SH-SY5Y (cell line): ENCODE results near the gene ISM2.

ENCODE experiments used
- GATA2 ChIP-seq: IDR thresholded peaks from 2 replicates; pipeline ENCODE4 v1.6.1; 2011; ENCODE audit warnings: mild to moderate bottlenecking, low read depth, low read length
- GATA3 ChIP-seq: IDR thresholded peaks from 2 replicates; pipeline ENCODE4 v1.6.1; 2011; ENCODE audit warnings: low read depth, mild to moderate bottlenecking, low read length, moderate library complexity

Gene ISM2

GRCh38 chr14:77498120-77498979, at the start of gene ISM2:
ISM2 (minus strand) TSS chr14:77498816; CDS start chr14:77498793, 23 bp downstream.
- TF ChIP-seq GATA3 = no peak
- no peak for TF ChIP-seq GATA2

GRCh38 chr14:77547512-77548180, 49.0 kb upstream of the ISM2 start:
- TF ChIP-seq GATA3 (no peak), GATA2 (no peak)

- no peak for TF ChIP-seq GATA3
- no peak for TF ChIP-seq GATA2
Observed at GRCh38 chr14:77544571-77544970, 46.0 kb upstream of the ISM2 start.

- no peak for TF ChIP-seq GATA3
- TF ChIP-seq GATA2 = no peak
Observed at GRCh38 chr14:77543637-77544334, 45.2 kb upstream of the ISM2 start.

- TF ChIP-seq GATA2 = no peak
- TF ChIP-seq GATA3 = no peak
Observed at GRCh38 chr14:77543240-77543551, 44.6 kb upstream of the ISM2 start.

GRCh38 chr14:77542421-77543239, 44.0 kb upstream of the ISM2 start:
- TF ChIP-seq GATA3 = no peak
- no peak for TF ChIP-seq GATA2

- TF ChIP-seq GATA3 = no peak
- no peak for TF ChIP-seq GATA2
Observed at GRCh38 chr14:77541905-77542304, 43.3 kb upstream of the ISM2 start.

- TF ChIP-seq GATA3 = no peak
- TF ChIP-seq GATA2 = no peak
Observed at GRCh38 chr14:77531071-77531470, 32.5 kb upstream of the ISM2 start.

GRCh38 chr14:77529963-77530362, 31.3 kb upstream of the ISM2 start:
- TF ChIP-seq GATA3 (no peak), GATA2 (no peak)

GRCh38 chr14:77529213-77529612, 30.6 kb upstream of the ISM2 start:
- TF ChIP-seq GATA2 (no peak), GATA3 (no peak)

- TF ChIP-seq GATA2 (no peak), GATA3 (no peak)
Observed at GRCh38 chr14:77526266-77526665, 27.6 kb upstream of the ISM2 start.

- TF ChIP-seq GATA3 = no peak
- no peak for TF ChIP-seq GATA2
Observed at GRCh38 chr14:77524536-77524935, 25.9 kb upstream of the ISM2 start.

GRCh38 chr14:77523109-77523508, 24.5 kb upstream of the ISM2 start:
- TF ChIP-seq GATA2 (no peak), GATA3 (no peak)

GRCh38 chr14:77520555-77520954, 21.9 kb upstream of the ISM2 start:
- TF ChIP-seq GATA2 (no peak), GATA3 (no peak)

- no peak for TF ChIP-seq GATA2
- TF ChIP-seq GATA3 = no peak
Observed at GRCh38 chr14:77516126-77516525, 17.5 kb upstream of the ISM2 start.
